Activated T-cell treated with anti-CD3 and anti-CD28 coated beads for 4 hours (primary cell): ENCODE measurements around the gene UGT1A5.

Source experiments
- DNase-seq: peaks from one replicate; pipeline ENCODE4 v3.0.0-alpha.2; 2020

UGT1A5 gene

GRCh38 chr2:233712611-233713261 lies at the start of gene UGT1A5:
UGT1A5 (plus strand) TSS chr2:233712907; CDS start chr2:233712992, 85 bp downstream.
- DNase-seq: no peak

GRCh38 chr2:233663911-233664310 lies 48.8 kb upstream of the UGT1A5 start:
- no peak for DNase-seq

- no peak for DNase-seq
Observed at GRCh38 chr2:233668605-233669260, 44.0 kb upstream of the UGT1A5 start.

DNA sequence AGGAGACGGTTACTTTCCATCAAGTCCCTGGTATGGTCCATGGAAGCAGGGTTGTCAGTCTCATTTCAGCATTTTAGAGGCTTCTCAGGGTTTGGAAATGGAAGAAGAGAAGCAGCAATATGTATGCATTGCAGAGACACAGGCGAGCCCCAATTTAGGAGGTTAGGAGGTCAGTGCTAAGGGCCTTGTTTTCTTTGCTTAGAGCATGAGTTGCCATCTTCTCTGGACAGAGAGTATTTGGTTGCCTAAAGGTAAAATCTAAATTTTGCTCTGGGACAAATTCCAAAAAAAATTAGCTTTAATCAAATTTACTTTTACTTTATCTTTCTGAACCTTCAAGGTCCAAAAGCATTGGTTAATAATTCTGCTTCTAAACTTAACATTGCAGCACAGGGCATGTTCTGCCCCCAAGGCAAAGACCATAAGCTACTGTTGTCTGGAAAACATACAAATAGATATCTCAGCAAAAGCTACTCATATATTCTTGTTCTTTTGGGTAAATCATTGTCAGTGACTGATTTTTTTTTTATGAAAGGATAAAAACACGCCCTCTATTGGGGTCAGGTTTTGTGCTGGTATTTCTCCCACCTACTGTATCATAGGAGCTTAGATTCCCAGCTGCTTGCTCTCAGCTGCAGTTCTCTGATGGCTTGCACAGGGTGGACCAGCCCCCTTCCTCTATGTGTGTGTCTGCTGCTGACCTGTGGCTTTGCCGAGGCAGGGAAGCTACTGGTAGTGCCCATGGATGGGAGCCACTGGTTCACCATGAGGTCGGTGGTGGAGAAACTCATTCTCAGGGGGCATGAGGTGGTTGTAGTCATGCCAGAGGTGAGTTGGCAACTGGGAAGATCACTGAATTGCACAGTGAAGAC lies 41.2 kb upstream of the UGT1A5 start, which contains the start of gene UGT1A9:
TSS of gene UGT1A9 (plus strand) at position 609 of the 872 bp plus-strand sequence. CDS start at position 646, 37 bp downstream.
- DNase-seq: no peak

- no peak for DNase-seq
Observed at GRCh38 chr2:233672886-233673285, 39.8 kb upstream of the UGT1A5 start.

DNA sequence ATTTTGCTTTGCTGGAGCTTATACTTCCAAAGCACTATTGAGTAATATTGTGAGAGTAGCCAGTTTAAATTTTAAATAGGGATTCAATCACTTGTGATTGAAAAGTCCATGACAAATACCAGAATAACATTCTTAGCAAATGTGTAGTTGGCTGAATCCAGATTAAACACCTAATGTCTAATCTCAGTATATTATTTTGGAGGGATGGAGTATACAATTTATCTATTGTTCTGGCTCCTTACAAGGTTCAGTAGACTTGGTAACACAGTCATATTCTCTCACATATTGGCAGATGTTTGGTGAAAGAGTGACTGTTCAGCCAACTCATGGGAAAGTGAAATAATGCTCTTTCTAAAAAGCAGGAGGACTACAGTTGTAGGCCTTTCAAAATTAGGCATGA lies 38.8 kb upstream of the UGT1A5 start:
- no peak for DNase-seq

- no peak for DNase-seq
Observed at GRCh38 chr2:233674314-233674713, 38.4 kb upstream of the UGT1A5 start.

- DNase-seq: no peak
Observed at GRCh38 chr2:233674995-233675394, 37.7 kb upstream of the UGT1A5 start.

DNA sequence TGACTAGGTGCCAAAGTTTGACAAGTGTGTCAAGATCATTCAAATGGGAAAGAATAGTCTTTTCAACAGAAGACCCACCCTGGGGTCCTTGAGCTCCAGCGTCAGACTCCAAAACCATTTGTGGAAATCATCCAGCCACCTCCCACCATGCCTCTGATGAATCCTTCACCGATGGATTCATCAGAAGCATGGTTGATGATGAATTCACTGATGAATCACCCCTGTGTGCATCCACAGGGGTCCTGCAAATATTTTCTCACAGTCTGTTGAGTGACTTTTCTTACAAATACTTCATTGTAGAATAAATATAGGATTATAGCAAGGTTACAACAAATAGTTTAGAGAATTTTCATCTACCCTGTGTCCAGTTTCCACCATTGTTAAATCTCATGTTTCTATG lies 36.7 kb upstream of the UGT1A5 start:
- DNase-seq: no peak

DNA sequence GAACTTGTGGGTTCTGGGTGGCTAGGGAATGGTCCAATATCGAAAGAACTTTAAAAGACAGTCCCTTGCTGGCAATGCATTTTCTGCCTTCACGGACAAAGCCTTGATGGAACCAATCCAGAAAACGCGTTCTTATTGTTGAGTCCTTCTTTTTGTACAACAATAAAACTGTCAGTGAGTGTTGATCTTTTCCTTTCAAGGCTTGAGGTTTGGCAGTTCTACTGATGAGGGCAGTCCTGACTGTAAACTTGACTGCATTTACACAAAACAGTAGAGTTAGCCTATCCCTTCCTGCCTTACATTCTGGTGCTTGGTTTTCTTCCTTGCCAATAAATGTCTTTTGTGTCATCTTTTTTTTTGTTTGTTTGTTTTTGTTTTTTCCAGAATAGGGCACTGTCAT lies 33.5 kb upstream of the UGT1A5 start:
- no peak for DNase-seq

- no peak for DNase-seq
Observed at GRCh38 chr2:233680361-233681045, 32.2 kb upstream of the UGT1A5 start.

DNA sequence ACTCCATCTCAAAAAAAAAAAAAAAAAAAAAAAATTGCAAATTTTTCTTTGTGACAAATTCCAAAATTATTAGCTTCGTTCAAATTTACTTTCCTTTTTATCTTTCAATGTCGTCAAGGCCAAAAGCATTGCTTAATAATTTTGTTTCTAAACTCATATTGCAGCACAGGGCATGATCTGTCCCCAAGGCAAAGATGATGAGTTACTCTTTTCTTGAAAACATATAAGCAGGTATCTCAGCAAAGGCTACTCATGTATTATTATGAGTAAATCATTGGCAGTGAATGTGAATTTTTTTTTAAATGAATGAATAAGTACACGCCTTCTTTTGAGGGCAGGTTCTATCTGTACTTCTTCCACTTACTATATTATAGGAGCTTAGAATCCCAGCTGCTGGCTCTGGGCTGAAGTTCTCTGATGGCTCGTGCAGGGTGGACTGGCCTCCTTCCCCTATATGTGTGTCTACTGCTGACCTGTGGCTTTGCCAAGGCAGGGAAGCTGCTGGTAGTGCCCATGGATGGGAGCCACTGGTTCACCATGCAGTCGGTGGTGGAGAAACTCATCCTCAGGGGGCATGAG lies 31.1 kb upstream of the UGT1A5 start, which contains the start of gene UGT1A7:
TSS of gene UGT1A7 (plus strand) at position 381 of the 579 bp plus-strand sequence. CDS start at position 418, 37 bp downstream.
- DNase-seq: no peak

DNA sequence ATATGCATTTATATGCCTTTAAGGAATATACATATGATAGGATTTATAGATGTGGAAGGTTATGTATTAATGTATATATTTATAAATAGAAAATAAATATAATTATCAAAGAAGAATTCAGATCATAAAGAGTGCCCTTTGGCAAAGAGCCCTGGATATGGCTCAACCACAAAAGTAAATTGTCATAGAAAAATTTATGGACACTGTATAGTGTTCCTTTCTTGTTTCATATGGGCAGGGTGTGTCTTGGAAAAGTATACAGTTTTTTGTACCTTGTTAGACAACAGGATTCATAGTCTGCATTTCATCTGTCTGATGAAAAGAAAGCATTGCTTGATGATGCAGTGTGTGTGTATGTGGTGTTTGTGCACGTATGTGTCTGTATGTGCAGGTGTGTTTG lies 28.1 kb upstream of the UGT1A5 start:
- no peak for DNase-seq

DNA sequence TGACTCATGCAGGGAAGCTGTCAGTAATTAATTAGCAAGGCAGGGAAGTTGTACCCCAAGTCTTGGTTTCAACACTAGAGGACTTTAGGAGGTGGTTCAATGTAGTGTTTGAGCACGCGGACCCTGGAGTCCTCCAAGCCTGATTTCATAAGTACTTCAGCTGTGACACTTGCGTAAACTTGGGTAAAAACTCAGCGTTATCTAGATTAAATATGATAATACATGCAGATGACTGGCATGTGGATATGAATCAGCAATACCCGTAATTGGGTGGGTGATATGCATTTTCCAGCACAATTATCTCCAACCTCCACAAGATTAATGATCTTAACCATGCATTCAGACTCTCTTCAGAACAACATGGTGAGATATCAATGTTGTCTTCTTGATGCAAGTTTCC lies 25.8 kb upstream of the UGT1A5 start:
- DNase-seq: no peak

- no peak for DNase-seq
Observed at GRCh38 chr2:233688341-233688740, 24.4 kb upstream of the UGT1A5 start.

- no peak for DNase-seq
Observed at GRCh38 chr2:233689031-233689430, 23.7 kb upstream of the UGT1A5 start.

- no peak for DNase-seq
Observed at GRCh38 chr2:233689501-233689900, 23.2 kb upstream of the UGT1A5 start.

DNA sequence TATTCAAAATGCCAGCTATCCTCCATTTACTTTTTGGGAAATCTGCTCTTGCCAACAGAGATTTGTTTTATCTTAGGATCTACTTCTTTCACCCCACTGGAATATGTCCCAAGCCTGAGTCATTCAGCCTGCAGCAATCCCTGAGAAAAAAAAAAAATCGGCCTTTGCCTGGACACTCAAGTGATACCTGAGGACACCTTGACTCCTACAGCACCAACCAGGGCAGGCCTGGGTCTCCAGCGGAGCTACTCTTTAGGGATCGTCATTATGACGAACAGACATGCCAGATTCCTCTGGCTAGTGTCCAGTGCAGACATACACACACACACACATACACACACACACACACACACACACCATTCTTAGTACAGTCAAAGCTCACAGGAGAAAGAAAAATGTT lies 22.3 kb upstream of the UGT1A5 start:
- no peak for DNase-seq

GRCh38 chr2:233691443-233692433 lies 21.0 kb upstream of the UGT1A5 start:
- no peak for DNase-seq

DNA sequence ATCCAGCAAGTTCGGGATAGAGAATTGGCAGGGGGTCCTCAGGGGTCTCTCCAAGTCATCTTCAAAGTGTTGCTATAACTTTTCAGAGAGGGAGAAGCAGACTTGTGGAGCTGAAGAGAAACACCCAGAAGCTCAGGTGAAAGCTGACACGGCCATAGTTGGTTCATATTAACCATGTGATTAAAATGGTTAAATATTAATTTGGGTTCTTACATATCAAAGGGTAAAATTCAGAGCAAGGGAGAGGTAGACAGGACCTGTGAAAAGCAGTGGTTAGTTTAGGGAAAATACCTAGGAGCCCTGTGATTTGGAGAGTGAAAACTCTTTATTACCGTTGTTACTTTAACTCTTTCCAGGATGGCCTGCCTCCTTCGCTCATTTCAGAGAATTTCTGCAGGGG lies 20.1 kb upstream of the UGT1A5 start, which contains the start of gene UGT1A6:
TSS of gene UGT1A6 (plus strand) at position 243 of the 400 bp plus-strand sequence. CDS start at position 358, 115 bp downstream.
- DNase-seq: no peak

- DNase-seq: no peak
Observed at GRCh38 chr2:233693963-233694362, 18.7 kb upstream of the UGT1A5 start.
